Heart left ventricle (tissue), 13 donors: ENCODE measurements around the gene ZBTB3.

ENCODE experiments used
- POLR2A ChIP-seq, 2 donors: fragments of 450-650 bp; IDR thresholded peaks; one replicate each; pipeline ENCODE4 v1.6.1; 2017; ENCODE audit warnings: antibody characterized with exemption in 2 of 2, mild to moderate bottlenecking in 2 of 2, moderate library complexity in 2 of 2
- TF ChIP-seq, protein P1 (sequence below), 12 donors: fragments of 200-600 bp; sonication (generic) in 4 of 12; IDR thresholded peaks; one replicate each; pipeline versions ENCODE4 v1.5.0 to v1.8.0; 2018 to 2022; ENCODE audit warnings: antibody characterized with exemption in 12 of 12, mild to moderate bottlenecking in 5 of 12
- donor health status: ischemic (EF 13 %, LVEDD 7.1; RV severe dilation, severe dysfunction).
- donor health status: DM: no; HTN: yes; CAD: no.
- donor health status: DM: no; HTN: no; CAD: no.
- donor health status: ischemic (EF 25% LVEDD 6.9; RV normal size, moderate dysfunction).
- donor health status: ischemic (EF 25% LVEDD 5.7; RV mildly dilated, moderate dysfunction).
- donor health status: ischemic (EF 35%, LVEDD 5.7; RV mildly dilated, moderate dysfunction).
- donor health status: nonischemic (EF 11% LVEDD 7.7; RV severe dilation, severe dysfunction).
- donor health status: DM: yes; HTN: yes; CAD: no.
- donor health status: PGD.
- donor health status: ischemic (EF 29% LVEDD 5.4; RV normal size, mild dysfunction).
- donor health status: nonischemic (EF 23%, LVEDD 6.1; RV moderate dilation, normal function).

DNA sequence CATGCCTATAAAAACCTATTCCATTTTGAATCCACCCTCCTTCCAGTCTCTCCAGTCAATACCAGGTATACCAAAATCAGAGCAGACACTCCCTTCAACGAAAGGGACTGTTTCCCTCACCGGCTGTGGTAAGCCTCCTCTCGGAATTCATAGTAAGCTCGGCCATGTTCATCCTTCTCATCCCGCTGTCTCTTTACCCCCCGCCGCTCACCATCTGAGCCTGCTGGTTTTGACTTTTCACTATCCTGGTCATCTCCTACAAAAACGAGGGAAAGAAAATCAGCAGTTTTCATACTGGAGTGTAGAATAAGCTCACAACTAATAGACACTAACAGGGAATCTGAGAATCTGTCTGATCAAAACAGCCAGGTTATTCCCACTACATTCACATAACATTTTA, 29.8 kb downstream of the ZBTB3 start:
- TF ChIP-seq, protein P1, sequence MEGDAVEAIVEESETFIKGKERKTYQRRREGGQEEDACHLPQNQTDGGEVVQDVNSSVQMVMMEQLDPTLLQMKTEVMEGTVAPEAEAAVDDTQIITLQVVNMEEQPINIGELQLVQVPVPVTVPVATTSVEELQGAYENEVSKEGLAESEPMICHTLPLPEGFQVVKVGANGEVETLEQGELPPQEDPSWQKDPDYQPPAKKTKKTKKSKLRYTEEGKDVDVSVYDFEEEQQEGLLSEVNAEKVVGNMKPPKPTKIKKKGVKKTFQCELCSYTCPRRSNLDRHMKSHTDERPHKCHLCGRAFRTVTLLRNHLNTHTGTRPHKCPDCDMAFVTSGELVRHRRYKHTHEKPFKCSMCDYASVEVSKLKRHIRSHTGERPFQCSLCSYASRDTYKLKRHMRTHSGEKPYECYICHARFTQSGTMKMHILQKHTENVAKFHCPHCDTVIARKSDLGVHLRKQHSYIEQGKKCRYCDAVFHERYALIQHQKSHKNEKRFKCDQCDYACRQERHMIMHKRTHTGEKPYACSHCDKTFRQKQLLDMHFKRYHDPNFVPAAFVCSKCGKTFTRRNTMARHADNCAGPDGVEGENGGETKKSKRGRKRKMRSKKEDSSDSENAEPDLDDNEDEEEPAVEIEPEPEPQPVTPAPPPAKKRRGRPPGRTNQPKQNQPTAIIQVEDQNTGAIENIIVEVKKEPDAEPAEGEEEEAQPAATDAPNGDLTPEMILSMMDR (IDR thresholded peaks at IDR 0.05) = no peak
- no peak for TF ChIP-seq POLR2A (IDR thresholded peaks at IDR 0.05)
